SKM-1 treated with dmso at 0.1 percent for 144 hours (cell line): Measurements from ENCODE around the gene ITGAX.

ENCODE experiments used
- DNase-seq: peaks from one replicate; lab custom pipeline; 2025; ENCODE audit not compliant: unreplicated experiment; lab: John Stamatoyannopoulos, UW

ITGAX gene

DNA sequence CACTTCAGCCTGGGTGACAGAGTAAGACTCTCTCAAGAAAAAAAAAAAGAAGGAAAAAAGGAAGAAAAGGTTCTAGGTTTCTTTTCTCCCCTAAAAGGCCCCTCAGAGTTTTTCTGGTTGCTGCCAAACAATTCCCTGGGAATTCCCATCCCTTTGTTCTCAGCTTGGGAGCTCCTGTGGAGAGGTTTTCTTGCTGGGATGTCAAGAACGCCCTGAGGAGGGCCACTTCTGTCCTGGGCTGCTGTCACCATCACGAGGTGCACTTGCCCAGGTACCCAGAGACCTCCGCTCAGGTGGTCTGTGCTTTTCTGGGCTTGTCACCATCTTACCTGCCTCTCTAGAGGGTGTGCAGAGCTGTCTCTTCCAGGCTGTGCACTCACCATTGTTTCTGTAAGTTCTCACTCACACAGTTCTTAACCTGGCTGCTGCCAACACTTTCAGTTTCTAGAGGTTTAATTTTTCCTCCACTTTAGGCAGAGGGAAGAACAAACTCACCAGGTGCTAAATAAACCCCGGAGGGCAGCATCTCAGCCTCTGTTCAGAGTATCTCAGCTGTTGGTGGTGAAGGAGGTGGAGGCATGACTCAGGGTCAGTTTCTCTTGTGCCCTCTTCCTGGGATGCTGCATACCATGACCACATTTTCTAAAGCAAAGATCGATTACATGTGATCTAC, 75.5 kb downstream of the ITGAX start:
- no peak for DNase-seq
